A549 (cell line): ENCODE results near the gene EDNRA. TPM values are rescaled to one million over a fixed set of nuclear protein-coding genes. Genes with fewer than 3 reads are reported as not detected.

Experiments
- ATAC-seq, 2 experiments: fragments of 200-7000 bp in 1 of 2; fragments of >200 bp in 1 of 2; cut with Nextera tagmentation in 1 of 2; cut with Tn5 transposase in 1 of 2; 3 replicates each; pipeline versions ENCODE4 v1.8.0 to v1.9.1; 2018 to 2020; ENCODE audit warnings: mild to moderate bottlenecking in 1 of 2, moderate library complexity in 1 of 2
- CTCF ChIA-PET: fragments of 300-600 bp; sonication (Branson Sonifier 250); formaldehyde crosslinking; extraction: SDS; loops from one replicate; lab custom pipeline; 2021; ENCODE audit warnings: antibody characterized with exemption, inconsistent platforms; lab: Yijun Ruan, JAX
- POLR2A ChIA-PET: fragments of 350-600 bp; formaldehyde crosslinking; extraction: SDS; loops from one replicate; lab custom pipeline; 2021; ENCODE audit warnings: antibody characterized with exemption, inconsistent platforms; lab: Yijun Ruan, JAX
- DNase-seq, 2 experiments: peaks; one replicate each; pipeline versions ENCODE4 v3.0.0 to v3.0.0-alpha.2; 2011 to 2016; ENCODE audit warnings: low read depth in 1 of 2, low spot score in 1 of 2
- FAIRE-seq: peaks from 2 replicates; lab custom pipeline; 2011; peaks lifted over from hg19 to GRCh38; lab: Jason Lieb, UNC
- H3K27ac ChIP-seq, 2 experiments: fragments of >200 bp; sonication (Bioruptor Twin); formaldehyde crosslinking; 3 replicates each; pipeline ENCODE4 v1.5.1; 2016 to 2017
- H3K4me1 ChIP-seq: fragments of >200 bp; sonication (Bioruptor Twin); formaldehyde crosslinking; 3 replicates; pipeline ENCODE4 v1.6.1; 2016
- H3K4me2 ChIP-seq: fragments of >200 bp; sonication (Bioruptor Twin); formaldehyde crosslinking; 3 replicates; pipeline ENCODE4 v1.6.1; 2016
- H3K4me3 ChIP-seq: fragments of >200 bp; sonication (Bioruptor Twin); formaldehyde crosslinking; 3 replicates; pipeline ENCODE4 v1.5.1; 2016
- H3K9me3 ChIP-seq: fragments of >200 bp; sonication (Bioruptor Twin); formaldehyde crosslinking; 3 replicates; pipeline ENCODE4 v1.6.1; 2016
- BCL3 ChIP-seq: fragments of >200 bp; sonication (Bioruptor Twin); formaldehyde crosslinking; IDR thresholded peaks from 3 replicates; pipeline ENCODE4 v1.6.1; 2016
- BHLHE40 ChIP-seq: IDR thresholded peaks from 2 replicates; pipeline ENCODE4 v1.6.1; 2012; ENCODE audit warnings: low read depth, low read length, inconsistent platforms
- CBX8 ChIP-seq: fragments of 200-600 bp; sonication (generic); IDR thresholded peaks from 2 replicates; pipeline ENCODE4 v1.6.1; 2016
- CHD4 ChIP-seq: fragments of 200-600 bp; sonication (generic); IDR thresholded peaks from 2 replicates; pipeline ENCODE4 v1.6.1; 2016; ENCODE audit warnings: antibody characterized with exemption, mild to moderate bottlenecking, borderline replicate concordance
- CTCF ChIP-seq: fragments of >200 bp; sonication (Bioruptor Twin); formaldehyde crosslinking; IDR thresholded peaks from 3 replicates; pipeline ENCODE4 v1.5.1; 2016
- ELK1 ChIP-seq: fragments of 150-350 bp; IDR thresholded peaks from 2 replicates; pipeline ENCODE4 v1.6.1; 2014; ENCODE audit warnings: low read depth, mild to moderate bottlenecking, low read length
- ESRRA ChIP-seq: fragments of 150-350 bp; IDR thresholded peaks from 2 replicates; pipeline ENCODE4 v1.6.1; 2014; ENCODE audit warnings: mild to moderate bottlenecking, low read length, borderline replicate concordance
- FOSB ChIP-seq: fragments of 250-450 bp; sonication (Bioruptor Pico); IDR thresholded peaks from 2 replicates; pipeline ENCODE4 v1.5.0; 2020; ENCODE audit warnings: mild to moderate bottlenecking, moderate library complexity
- HDAC2 ChIP-seq: fragments of 200-600 bp; sonication (generic); IDR thresholded peaks from 2 replicates; pipeline ENCODE4 v1.6.1; 2016
- HES2 ChIP-seq: fragments of >200 bp; sonication (Bioruptor Twin); formaldehyde crosslinking; IDR thresholded peaks from 2 replicates; pipeline ENCODE4 v1.6.1; 2016
- JUN ChIP-seq, 2 experiments: fragments of >200 bp; sonication (Bioruptor Twin); formaldehyde crosslinking; IDR thresholded peaks; 2 replicates in 1 of 2; 3 replicates in 1 of 2; pipeline ENCODE4 v1.6.1; 2016 to 2017
- JUNB ChIP-seq: fragments of >200 bp; sonication (Bioruptor Twin); formaldehyde crosslinking; IDR thresholded peaks from 2 replicates; pipeline ENCODE4 v1.6.1; 2016
- KDM1A ChIP-seq: fragments of 200-600 bp; sonication (generic); IDR thresholded peaks from 2 replicates; pipeline ENCODE4 v1.6.1; 2016; ENCODE audit warnings: low read depth, mild to moderate bottlenecking
- MAFK ChIP-seq: fragments of 450-650 bp; IDR thresholded peaks from 2 replicates; pipeline ENCODE4 v1.6.1; 2014; ENCODE audit not compliant: partially characterized antibody
- MYC ChIP-seq: IDR thresholded peaks from 2 replicates; pipeline ENCODE4 v1.6.1; 2012; ENCODE audit warnings: mild to moderate bottlenecking, inconsistent platforms, low read length, improper control_type of control experiment, borderline replicate concordance
- NFE2L2 ChIP-seq: fragments of 150-350 bp; conservative IDR thresholded peaks from 2 replicates; pipeline ENCODE4 v1.6.1; 2014; ENCODE audit warnings: low read length
- NPAS2 ChIP-seq: fragments of 250-450 bp; sonication (Bioruptor Pico); IDR thresholded peaks from 2 replicates; pipeline ENCODE4 v1.8.0; 2022; ENCODE audit warnings: mild to moderate bottlenecking, moderate library complexity, borderline replicate concordance
- NR3C1 ChIP-seq: fragments of >200 bp; sonication (Bioruptor Twin); formaldehyde crosslinking; IDR thresholded peaks from 3 replicates; pipeline ENCODE4 v1.6.1; 2017
- POLR2A ChIP-seq: IDR thresholded peaks from 2 replicates; pipeline ENCODE4 v1.6.1; 2012; ENCODE audit warnings: mild to moderate bottlenecking, low read length
- POLR2AphosphoS2 ChIP-seq: conservative IDR thresholded peaks from 2 replicates; pipeline ENCODE4 v1.6.1; 2012; ENCODE audit warnings: low read length, improper control_type of control experiment, inconsistent platforms
- RAD21 ChIP-seq, 2 experiments: fragments of >200 bp in 1 of 2; sonication (Bioruptor Twin) in 1 of 2; formaldehyde crosslinking in 1 of 2; IDR thresholded peaks in 1 of 2; conservative IDR thresholded peaks in 1 of 2; 2 replicates in 1 of 2; 3 replicates in 1 of 2; pipeline ENCODE4 v1.6.1; 2012 to 2018; ENCODE audit warnings: inconsistent platforms in 1 of 2
- REST ChIP-seq: fragments of 200-600 bp; sonication (generic); IDR thresholded peaks from 2 replicates; pipeline ENCODE4 v1.6.1; 2016; ENCODE audit warnings: antibody characterized with exemption, mild to moderate bottlenecking, moderate library complexity
- RNF2 ChIP-seq: fragments of 200-600 bp; sonication (generic); IDR thresholded peaks from 2 replicates; pipeline ENCODE4 v1.6.1; 2016; ENCODE audit warnings: low read depth, mild to moderate bottlenecking, antibody characterized with exemption, moderate library complexity, borderline replicate concordance
- SREBF2 ChIP-seq: fragments of 450-650 bp; IDR thresholded peaks from 2 replicates; pipeline ENCODE4 v1.6.1; 2014; ENCODE audit warnings: mild to moderate bottlenecking, moderate library complexity
- ZC3H11A ChIP-seq: fragments of 450-650 bp; IDR thresholded peaks from 2 replicates; pipeline ENCODE4 v1.6.1; 2014; ENCODE audit warnings: antibody characterized with exemption, mild to moderate bottlenecking
- ZNF302 ChIP-seq: fragments of 250-450 bp; sonication (Bioruptor Pico); IDR thresholded peaks from 2 replicates; pipeline ENCODE4 v1.9.0; 2021; ENCODE audit warnings: inconsistent platforms, mild to moderate bottlenecking, moderate library complexity
- ZSCAN20 ChIP-seq: fragments of 250-450 bp; sonication (Bioruptor Pico); IDR thresholded peaks from 2 replicates; pipeline ENCODE4 v1.8.0; 2022; ENCODE audit warnings: mild to moderate bottlenecking, moderate library complexity
- WGBS: methylation state at CpG from one replicate; pipeline ENCODE4 v1.1.6; 2017; ENCODE audit errors: missing lambda C conversion rate; 5-methylcytosine and 5-hydroxymethylcytosine counted together
- polyA plus RNA-seq, 4 experiments: library from polyadenylated mRNA; depleted of rRNA in 3 of 4; stranded (reverse); fragments of >200 nt; fragmentation: RNase III in 1 of 4; extraction: RNeasy Plus Mini Kit Qiagen cat#74134 plus additional on column Dnase treatment in 1 of 4; gene quantifications; 2 replicates in 3 of 4; 3 replicates in 1 of 4; pipeline ENCODE4 v1.2.3, GENCODE V29; 2011 to 2017

Gene EDNRA
- polyA plus RNA-seq, 2 of the 4 experiments (the other 2 are of a cell fraction) = 0.09 to 0.40 TPM

GRCh38 chr4:147525494-147526271, 44.8 kb downstream of the EDNRA start:
- no peak for ATAC-seq
- H3K4me1 ChIP-seq = no peaks in the 10 kb centered on the region
- ChIA-PET CTCF (interaction anchor here (0.7 kb wide), 1 partner anchor 84 kb away, joined by 3 read pairs; no protein-coding TSS in a partner anchor), POLR2A (no interaction called here)
- H3K4me3 ChIP-seq = no peak overlapping the region
- no peak for DNase-seq
- TF ChIP-seq FOSB (no peak), MYC (no peak), BHLHE40 (no peak), KDM1A (no peak), NFE2L2 (no peak)
- no peak overlapping the region for H3K4me2 ChIP-seq
- 43% methylated on average over 2 of the region's 2 CpGs for WGBS
- no peaks in the 10 kb centered on the region for H3K9me3 ChIP-seq
- FAIRE-seq = no peak
- H3K27ac ChIP-seq = no peak overlapping the region

- H3K4me3 ChIP-seq = no peak overlapping the region
- DNase-seq (no peak), FAIRE-seq (no peak), ATAC-seq (peak in 1 of 2 experiments; percentile 57; a peak in 2 of 6 replicates)
- WGBS = 55% methylated on average over 2 of the region's 2 CpGs
- H3K9me3 ChIP-seq = no peaks in the 10 kb centered on the region
- POLR2A ChIA-PET = no interaction called here
- no peak for TF ChIP-seq JUNB
- TF ChIP-seq JUN (IDR thresholded peaks at IDR 0.05) = no peak
- no peak for TF ChIP-seq FOSB
- no peak for TF ChIP-seq HDAC2
- TF ChIP-seq NFE2L2 = no peak
- no peak for TF ChIP-seq ZNF302 (CRISPR knock-in tag)
- no peak for TF ChIP-seq ZSCAN20
- no peak for TF ChIP-seq ELK1
- TF ChIP-seq ZC3H11A = no peak
- TF ChIP-seq CHD4 = no peak
- TF ChIP-seq RAD21 (conservative IDR thresholded peaks at IDR 0.05 in 1 of 2, IDR thresholded peaks at IDR 0.05 in 1 of 2) = no peak
- TF ChIP-seq ESRRA = no peak
- TF ChIP-seq POLR2AphosphoS2 = no peak
- TF ChIP-seq NPAS2 (CRISPR knock-in tag) = no peak
- no peak for TF ChIP-seq HES2
- TF ChIP-seq, all 56 proteins: peak for 0
- Histone ChIP-seq H3K27ac (no peak overlapping the region), H3K4me2 (no peak overlapping the region), H3K4me1 (no peaks in the 10 kb centered on the region)
- CTCF ChIA-PET = interaction anchor here (0.8 kb wide), 1 partner anchor 63 kb away, joined by 4 read pairs; no protein-coding TSS in a partner anchor
Observed at GRCh38 chr4:147526272-147526654, 45.4 kb downstream of the EDNRA start.

- ChIA-PET CTCF (interaction anchor here (1.6 kb wide), 1 partner anchor 9 kb away, joined by 10 read pairs; no protein-coding TSS in a partner anchor), POLR2A (no interaction called here)
- 77% methylated on average over 2 of the region's 2 CpGs for WGBS
- no peak overlapping the region for H3K4me2 ChIP-seq
- no peaks in the 10 kb centered on the region for H3K9me3 ChIP-seq
- ATAC-seq (no peak), FAIRE-seq (no peak), DNase-seq (no peak)
- no peak overlapping the region for H3K4me3 ChIP-seq
- H3K27ac ChIP-seq = no peak overlapping the region
- no peaks in the 10 kb centered on the region for H3K4me1 ChIP-seq
- TF ChIP-seq RAD21 (conservative IDR thresholded peaks at IDR 0.05 in 1 of 2, IDR thresholded peaks at IDR 0.05 in 1 of 2) (no peak), FOSB (no peak), REST (no peak), CTCF (no peak), CBX8 (no peak), NPAS2 (CRISPR knock-in tag) (no peak), MAFK (no peak), SREBF2 (no peak), NR3C1 (no peak), RNF2 (no peak), ZC3H11A (no peak), BCL3 (no peak), POLR2A (no peak)
Observed at GRCh38 chr4:147528054-147528453, 47.2 kb downstream of the EDNRA start.
